ENCODE measurements around the gene C16orf87. TPM values are rescaled to one million over a fixed set of nuclear protein-coding genes. Genes with fewer than 3 reads are reported as not detected.

C16orf87 gene
- total and polyA plus RNA-seq, 9 of the 15 experiments (the other 6 are each of a cell fraction or from before 2014, with no cell fraction given), result 7.8 to 16.7 (median 10.5) TPM

DNA sequence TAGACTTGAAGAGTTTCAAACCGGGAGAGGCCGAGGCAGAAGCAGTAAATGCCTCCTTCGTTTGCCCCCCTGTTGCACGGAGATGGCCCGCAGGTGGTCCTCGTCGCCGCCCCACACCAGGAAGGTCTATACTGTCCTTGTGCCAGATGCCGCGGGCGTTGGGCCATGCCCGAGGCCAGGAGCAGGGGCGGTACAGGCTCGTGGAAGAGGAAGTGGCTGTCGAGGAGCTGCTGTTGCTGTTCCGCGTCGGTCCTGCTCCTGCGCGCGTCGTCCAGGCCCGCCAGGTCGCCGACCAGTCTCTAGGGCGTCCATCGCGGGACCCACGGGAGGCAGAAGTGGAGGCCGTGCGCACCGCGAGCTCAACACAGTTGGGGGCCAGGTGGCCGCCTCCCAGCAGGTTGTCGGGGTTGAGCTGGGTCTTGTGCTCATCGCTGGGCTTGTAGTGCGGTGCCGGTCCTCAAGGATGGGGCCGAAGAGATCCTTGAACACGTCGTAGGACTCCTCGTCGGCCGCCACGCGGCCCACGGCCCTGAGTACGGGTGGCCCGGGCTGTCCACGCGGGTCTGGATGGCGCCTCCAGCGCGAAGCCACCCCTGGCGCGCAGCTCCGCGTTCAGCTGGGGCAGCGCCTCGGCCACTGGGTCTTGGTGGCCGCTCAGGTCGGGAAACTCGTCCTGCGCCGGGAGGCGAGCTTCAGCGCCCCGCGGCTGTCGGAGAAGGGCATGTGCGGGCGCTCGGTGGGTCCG, 13.1 kb upstream of the C16orf87 start (continued):
- TF ChIP-seq, protein P1, sequence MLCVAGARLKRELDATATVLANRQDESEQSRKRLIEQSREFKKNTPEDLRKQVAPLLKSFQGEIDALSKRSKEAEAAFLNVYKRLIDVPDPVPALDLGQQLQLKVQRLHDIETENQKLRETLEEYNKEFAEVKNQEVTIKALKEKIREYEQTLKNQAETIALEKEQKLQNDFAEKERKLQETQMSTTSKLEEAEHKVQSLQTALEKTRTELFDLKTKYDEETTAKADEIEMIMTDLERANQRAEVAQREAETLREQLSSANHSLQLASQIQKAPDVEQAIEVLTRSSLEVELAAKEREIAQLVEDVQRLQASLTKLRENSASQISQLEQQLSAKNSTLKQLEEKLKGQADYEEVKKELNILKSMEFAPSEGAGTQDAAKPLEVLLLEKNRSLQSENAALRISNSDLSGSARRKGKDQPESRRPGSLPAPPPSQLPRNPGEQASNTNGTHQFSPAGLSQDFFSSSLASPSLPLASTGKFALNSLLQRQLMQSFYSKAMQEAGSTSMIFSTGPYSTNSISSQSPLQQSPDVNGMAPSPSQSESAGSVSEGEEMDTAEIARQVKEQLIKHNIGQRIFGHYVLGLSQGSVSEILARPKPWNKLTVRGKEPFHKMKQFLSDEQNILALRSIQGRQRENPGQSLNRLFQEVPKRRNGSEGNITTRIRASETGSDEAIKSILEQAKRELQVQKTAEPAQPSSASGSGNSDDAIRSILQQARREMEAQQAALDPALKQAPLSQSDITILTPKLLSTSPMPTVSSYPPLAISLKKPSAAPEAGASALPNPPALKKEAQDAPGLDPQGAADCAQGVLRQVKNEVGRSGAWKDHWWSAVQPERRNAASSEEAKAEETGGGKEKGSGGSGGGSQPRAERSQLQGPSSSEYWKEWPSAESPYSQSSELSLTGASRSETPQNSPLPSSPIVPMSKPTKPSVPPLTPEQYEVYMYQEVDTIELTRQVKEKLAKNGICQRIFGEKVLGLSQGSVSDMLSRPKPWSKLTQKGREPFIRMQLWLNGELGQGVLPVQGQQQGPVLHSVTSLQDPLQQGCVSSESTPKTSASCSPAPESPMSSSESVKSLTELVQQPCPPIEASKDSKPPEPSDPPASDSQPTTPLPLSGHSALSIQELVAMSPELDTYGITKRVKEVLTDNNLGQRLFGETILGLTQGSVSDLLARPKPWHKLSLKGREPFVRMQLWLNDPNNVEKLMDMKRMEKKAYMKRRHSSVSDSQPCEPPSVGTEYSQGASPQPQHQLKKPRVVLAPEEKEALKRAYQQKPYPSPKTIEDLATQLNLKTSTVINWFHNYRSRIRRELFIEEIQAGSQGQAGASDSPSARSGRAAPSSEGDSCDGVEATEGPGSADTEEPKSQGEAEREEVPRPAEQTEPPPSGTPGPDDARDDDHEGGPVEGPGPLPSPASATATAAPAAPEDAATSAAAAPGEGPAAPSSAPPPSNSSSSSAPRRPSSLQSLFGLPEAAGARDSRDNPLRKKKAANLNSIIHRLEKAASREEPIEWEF (CRISPR knock-in tag; IDR thresholded peaks at IDR 0.05), result no peak
- TF ChIP-seq, protein P2, sequence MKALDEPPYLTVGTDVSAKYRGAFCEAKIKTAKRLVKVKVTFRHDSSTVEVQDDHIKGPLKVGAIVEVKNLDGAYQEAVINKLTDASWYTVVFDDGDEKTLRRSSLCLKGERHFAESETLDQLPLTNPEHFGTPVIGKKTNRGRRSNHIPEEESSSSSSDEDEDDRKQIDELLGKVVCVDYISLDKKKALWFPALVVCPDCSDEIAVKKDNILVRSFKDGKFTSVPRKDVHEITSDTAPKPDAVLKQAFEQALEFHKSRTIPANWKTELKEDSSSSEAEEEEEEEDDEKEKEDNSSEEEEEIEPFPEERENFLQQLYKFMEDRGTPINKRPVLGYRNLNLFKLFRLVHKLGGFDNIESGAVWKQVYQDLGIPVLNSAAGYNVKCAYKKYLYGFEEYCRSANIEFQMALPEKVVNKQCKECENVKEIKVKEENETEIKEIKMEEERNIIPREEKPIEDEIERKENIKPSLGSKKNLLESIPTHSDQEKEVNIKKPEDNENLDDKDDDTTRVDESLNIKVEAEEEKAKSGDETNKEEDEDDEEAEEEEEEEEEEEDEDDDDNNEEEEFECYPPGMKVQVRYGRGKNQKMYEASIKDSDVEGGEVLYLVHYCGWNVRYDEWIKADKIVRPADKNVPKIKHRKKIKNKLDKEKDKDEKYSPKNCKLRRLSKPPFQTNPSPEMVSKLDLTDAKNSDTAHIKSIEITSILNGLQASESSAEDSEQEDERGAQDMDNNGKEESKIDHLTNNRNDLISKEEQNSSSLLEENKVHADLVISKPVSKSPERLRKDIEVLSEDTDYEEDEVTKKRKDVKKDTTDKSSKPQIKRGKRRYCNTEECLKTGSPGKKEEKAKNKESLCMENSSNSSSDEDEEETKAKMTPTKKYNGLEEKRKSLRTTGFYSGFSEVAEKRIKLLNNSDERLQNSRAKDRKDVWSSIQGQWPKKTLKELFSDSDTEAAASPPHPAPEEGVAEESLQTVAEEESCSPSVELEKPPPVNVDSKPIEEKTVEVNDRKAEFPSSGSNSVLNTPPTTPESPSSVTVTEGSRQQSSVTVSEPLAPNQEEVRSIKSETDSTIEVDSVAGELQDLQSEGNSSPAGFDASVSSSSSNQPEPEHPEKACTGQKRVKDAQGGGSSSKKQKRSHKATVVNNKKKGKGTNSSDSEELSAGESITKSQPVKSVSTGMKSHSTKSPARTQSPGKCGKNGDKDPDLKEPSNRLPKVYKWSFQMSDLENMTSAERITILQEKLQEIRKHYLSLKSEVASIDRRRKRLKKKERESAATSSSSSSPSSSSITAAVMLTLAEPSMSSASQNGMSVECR (CRISPR knock-in tag; IDR thresholded peaks at IDR 0.05), result no peak
- TF ChIP-seq, protein P3, sequence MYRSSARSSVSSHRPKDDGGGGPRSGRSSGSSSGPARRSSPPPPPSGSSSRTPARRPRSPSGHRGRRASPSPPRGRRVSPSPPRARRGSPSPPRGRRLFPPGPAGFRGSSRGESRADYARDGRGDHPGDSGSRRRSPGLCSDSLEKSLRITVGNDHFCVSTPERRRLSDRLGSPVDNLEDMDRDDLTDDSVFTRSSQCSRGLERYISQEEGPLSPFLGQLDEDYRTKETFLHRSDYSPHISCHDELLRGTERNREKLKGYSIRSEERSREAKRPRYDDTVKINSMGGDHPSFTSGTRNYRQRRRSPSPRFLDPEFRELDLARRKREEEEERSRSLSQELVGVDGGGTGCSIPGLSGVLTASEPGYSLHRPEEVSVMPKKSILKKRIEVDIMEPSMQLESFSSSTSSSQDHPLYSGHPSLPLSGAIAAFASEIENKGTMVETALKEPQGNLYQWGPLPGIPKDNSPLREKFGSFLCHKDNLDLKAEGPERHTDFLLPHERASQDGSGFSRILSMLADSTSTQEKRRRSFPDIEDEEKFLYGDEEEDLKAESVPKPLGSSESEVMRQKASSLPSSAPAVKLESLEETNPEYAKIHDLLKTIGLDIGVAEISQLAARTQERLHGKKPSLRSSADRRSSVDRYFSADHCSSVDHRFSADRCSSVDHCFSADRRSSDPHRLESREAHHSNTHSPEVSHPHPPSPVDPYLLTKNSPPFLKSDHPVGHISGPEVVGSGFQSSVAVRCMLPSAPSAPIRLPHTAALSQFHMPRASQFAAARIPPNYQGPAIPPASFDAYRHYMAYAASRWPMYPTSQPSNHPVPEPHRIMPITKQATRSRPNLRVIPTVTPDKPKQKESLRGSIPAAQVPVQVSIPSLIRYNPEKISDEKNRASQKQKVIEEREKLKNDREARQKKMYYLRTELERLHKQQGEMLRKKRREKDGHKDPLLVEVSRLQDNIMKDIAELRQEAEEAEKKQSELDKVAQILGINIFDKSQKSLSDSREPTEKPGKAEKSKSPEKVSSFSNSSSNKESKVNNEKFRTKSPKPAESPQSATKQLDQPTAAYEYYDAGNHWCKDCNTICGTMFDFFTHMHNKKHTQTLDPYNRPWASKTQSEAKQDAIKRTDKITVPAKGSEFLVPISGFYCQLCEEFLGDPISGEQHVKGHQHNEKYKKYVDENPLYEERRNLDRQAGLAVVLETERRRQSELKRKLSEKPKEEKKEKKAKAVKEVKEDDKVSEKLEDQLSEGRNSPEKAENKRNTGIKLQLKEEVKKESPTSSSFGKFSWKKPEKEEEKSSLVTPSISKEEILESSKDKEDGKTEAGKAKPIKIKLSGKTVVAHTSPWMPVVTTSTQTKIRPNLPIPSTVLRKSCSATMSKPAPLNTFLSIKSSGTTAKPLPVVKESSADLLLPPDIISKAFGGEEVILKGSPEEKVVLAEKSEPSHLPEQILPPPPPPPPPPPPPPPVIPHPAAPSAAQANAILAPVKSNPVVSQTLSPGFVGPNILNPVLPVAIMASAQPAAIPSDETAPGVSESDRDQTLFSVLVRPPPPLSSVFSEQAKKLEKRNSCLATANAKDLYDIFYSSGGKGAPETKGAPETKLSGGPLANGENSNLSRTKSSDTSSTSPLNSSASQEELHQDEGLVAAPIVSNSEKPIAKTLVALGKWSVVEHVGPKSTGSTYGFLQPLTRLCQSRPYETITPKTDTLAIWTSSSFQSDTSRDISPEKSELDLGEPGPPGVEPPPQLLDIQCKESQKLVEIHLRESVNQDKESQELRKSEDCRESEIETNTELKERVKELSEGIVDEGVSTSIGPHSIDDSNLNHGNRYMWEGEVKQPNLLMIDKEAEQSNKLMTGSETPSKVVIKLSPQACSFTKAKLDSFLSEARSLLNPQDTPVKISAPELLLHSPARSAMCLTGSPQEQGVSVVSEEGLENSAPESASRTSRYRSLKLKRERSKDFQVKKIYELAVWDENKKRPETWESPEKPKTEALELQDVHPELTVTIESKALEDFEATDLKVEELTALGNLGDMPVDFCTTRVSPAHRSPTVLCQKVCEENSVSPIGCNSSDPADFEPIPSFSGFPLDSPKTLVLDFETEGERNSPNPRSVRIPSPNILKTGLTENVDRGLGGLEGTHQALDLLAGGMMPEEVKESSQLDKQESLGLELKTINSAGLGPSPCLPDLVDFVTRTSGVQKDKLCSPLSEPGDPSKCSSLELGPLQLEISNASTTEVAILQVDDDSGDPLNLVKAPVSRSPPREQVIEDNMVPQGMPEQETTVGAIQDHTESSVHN (IDR thresholded peaks at IDR 0.05; ENCODE audit: borderline replicate concordance in 1 of 2, low read depth in 1 of 2), result no peak
- TF ChIP-seq ZNF764 (CRISPR knock-in tag; IDR thresholded peaks at IDR 0.05; ENCODE audit: low read depth), result no peak
